ENCODE measurements around the gene USP6NL. TPM values are rescaled to one million over a fixed set of nuclear protein-coding genes. Genes with fewer than 3 reads are reported as not detected.
"Not testable (repeated sequence)": the region's sequence is repeated elsewhere in the genome, so short reads cannot be mapped to it uniquely, and the experiment has no call there.

USP6NL gene
- total RNA-seq, 2 donors from 2014 or later, result 13.9 to 28.4 TPM

DNA sequence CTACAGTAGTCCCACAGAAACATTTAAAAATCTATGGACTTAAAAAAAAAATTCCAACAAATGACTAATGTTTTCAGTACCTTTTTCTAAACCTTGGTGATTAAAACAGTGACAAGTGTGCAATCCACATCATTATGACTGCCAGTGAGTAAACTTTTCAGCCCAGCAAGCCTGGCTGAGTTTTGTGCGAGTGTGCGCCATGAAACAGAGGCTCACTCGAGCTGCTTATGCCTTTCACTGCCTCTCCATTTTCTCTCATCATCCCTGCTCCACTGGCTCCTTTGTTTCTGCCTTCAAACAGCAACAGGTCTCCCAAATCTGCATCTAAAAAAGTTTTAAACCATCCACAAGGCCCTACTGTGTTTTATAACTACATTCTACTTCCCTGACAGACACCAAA is 105.8 kb downstream of the USP6NL start:
- H3K36me3 ChIP-seq, result no peaks in the 10 kb centered on the region
- TF ChIP-seq POLR2A (IDR thresholded peaks at IDR 0.05) (no peak), CTCF (IDR thresholded peaks at IDR 0.05) (no peak), POLR2AphosphoS5 (IDR thresholded peaks at IDR 0.05) (no peak)
- no peak overlapping the region for H3K4me3 ChIP-seq
- no peak overlapping the region for H3K27ac ChIP-seq
- intact Hi-C loops (cut with DNase I), result no loop called here
- H3K27me3 ChIP-seq (replicated peaks; ENCODE audit: insufficient read depth), result no peaks in the 10 kb centered on the region
- 88% methylated on average over 3 of the region's 3 CpGs for WGBS
- H3K4me1 ChIP-seq (replicated peaks), result no peaks in the 10 kb centered on the region
- DNase-seq (ENCODE audit: low spot score), result no peak
- H3K9me3 ChIP-seq, result no peaks in the 10 kb centered on the region

DNA sequence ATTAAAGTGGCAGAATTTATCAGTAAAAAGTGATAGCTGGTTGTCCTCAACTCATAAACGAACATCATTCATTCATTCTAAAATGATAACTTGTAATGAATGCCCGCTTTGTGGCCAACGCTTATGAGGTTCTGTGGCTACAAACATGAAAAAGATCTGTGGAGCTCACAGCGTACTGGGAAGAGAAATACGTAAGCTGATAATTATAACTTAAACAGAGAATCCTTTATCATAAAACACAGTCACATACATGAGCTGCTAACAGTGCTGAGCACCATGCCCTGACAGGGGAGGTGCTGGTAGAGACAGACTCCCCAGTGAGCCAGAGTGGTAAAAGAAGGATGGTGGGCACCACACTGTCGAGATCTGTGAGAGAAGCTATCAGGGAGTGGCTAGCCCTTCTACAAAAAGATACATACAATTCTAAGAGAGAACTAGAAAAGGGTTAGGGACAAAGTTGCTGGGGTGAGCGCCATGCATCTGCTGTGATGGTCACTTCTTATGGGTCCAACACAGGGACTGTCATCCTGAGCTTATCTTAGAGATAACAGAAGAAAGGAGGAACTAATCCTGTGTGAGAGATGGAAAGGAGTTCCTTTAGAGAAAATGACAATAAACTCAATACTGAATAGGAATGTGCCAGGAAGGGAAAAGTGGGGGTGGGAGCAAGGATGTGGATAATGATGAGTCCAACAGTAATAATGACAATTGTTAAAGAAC is 106.7 kb downstream of the USP6NL start:
- H3K27me3 ChIP-seq (replicated peaks; ENCODE audit: insufficient read depth), result no peaks in the 10 kb centered on the region
- intact Hi-C loops (cut with DNase I), result no loop called here
- no peaks in the 10 kb centered on the region for H3K9me3 ChIP-seq
- H3K4me1 ChIP-seq (replicated peaks), result no peaks in the 10 kb centered on the region
- H3K36me3 ChIP-seq, result no peaks in the 10 kb centered on the region
- WGBS, result 85% methylated on average over 7 of the region's 7 CpGs
- no peak overlapping the region for H3K4me3 ChIP-seq
- no peak overlapping the region for H3K27ac ChIP-seq
- no peak for TF ChIP-seq CTCF (IDR thresholded peaks at IDR 0.05)
- no peak for TF ChIP-seq POLR2AphosphoS5 (IDR thresholded peaks at IDR 0.05)
- no peak for TF ChIP-seq POLR2A (IDR thresholded peaks at IDR 0.05)
- DNase-seq (ENCODE audit: low spot score), result no peak

DNA sequence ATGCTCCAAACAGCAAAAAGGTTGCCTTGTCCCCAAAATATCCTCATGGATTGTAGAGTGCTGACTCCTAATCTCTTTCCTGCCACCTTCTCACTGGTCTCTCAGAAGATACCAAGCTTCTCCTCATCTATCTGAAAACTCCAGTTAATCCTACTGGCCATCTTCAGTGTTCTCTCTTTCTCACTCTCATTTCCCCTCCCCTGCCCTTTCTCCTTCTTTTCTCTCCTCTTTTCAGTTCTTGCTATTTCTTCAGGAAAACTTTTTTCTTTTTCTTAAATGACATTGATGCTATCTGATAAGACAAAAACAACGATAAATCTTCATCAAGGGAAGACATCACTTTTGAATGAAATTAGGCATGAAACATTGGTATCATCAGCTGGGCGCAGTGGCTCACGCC is 109.8 kb downstream of the USP6NL start:
- Histone ChIP-seq H3K9me3 (no peaks in the 10 kb centered on the region), H3K27me3 (replicated peaks; ENCODE audit: insufficient read depth) (no peaks in the 10 kb centered on the region), H3K27ac (no peak overlapping the region), H3K36me3 (no peaks in the 10 kb centered on the region), H3K4me3 (no peak overlapping the region), H3K4me1 (replicated peaks) (no peaks in the 10 kb centered on the region)
- WGBS, result 94% methylated on average over 3 of the region's 3 CpGs
- intact Hi-C loops (cut with DNase I), result no loop called here
- TF ChIP-seq CTCF (IDR thresholded peaks at IDR 0.05) (no peak), POLR2A (IDR thresholded peaks at IDR 0.05) (no peak), POLR2AphosphoS5 (IDR thresholded peaks at IDR 0.05) (no peak)
- no peak for DNase-seq (ENCODE audit: low spot score)

- intact Hi-C loops (cut with DNase I), result no loop called here
- Histone ChIP-seq H3K4me1 (replicated peaks) (no peaks in the 10 kb centered on the region), H3K36me3 (no peaks in the 10 kb centered on the region), H3K27me3 (replicated peaks; ENCODE audit: insufficient read depth) (no peaks in the 10 kb centered on the region), H3K9me3 (no peaks in the 10 kb centered on the region), H3K4me3 (no peak overlapping the region), H3K27ac (no peak overlapping the region)
- WGBS, result 93% methylated on average over 4 of the region's 4 CpGs
- no peak for TF ChIP-seq POLR2AphosphoS5 (IDR thresholded peaks at IDR 0.05)
- TF ChIP-seq CTCF (IDR thresholded peaks at IDR 0.05), result no peak
- TF ChIP-seq POLR2A (IDR thresholded peaks at IDR 0.05), result no peak
- no peak for DNase-seq (ENCODE audit: low spot score)
Observed at GRCh38 chr10:11499425-11500071, 111.9 kb downstream of the USP6NL start.

DNA sequence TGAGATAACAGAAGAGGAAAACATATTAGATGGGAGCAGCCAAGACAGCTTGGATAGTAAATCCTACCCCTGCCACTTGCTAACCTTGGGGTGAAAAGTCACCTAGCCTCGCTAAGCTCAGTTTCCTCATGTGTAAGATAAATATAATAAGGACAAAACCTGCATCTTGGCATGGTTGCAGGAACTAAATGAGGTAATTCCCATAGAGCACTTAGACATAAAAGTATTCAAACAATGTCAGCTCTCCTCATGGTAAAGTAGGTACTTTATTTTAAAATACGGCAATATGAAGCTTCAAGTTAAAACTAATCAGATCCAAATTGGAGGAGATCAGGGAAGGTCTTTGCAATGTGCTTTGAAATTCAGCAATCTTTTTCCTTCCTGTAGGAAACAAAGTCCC is 113.1 kb downstream of the USP6NL start:
- no peak for DNase-seq (ENCODE audit: low spot score)
- Histone ChIP-seq H3K27me3 (replicated peaks; ENCODE audit: insufficient read depth) (no peaks in the 10 kb centered on the region), H3K9me3 (no peaks in the 10 kb centered on the region), H3K4me3 (no peak overlapping the region), H3K4me1 (replicated peaks) (no peaks in the 10 kb centered on the region), H3K36me3 (no peaks in the 10 kb centered on the region), H3K27ac (no peak overlapping the region)
- intact Hi-C loops (cut with DNase I), result no loop called here
- WGBS, result 92% methylated on average over 2 of the region's 2 CpGs
- no peak for TF ChIP-seq CTCF (IDR thresholded peaks at IDR 0.05)
- no peak for TF ChIP-seq POLR2AphosphoS5 (IDR thresholded peaks at IDR 0.05)

GRCh38 chr10:11494923-11495322 is 116.5 kb downstream of the USP6NL start:
- intact Hi-C loops (cut with DNase I); H3K36me3 ChIP-seq; DNase-seq (ENCODE audit: low spot score); H3K27me3 ChIP-seq (replicated peaks; ENCODE audit: insufficient read depth); H3K9me3 ChIP-seq; H3K4me3 ChIP-seq; H3K27ac ChIP-seq; H3K4me1 ChIP-seq (replicated peaks): not testable (repeated sequence)
- WGBS, result 73% methylated on average over 12 of the region's 13 CpGs
